GM18511 (cell line): ENCODE measurements around the gene SDF4.
"Not testable (repeated sequence)": the region's sequence is repeated elsewhere in the genome, so short reads cannot be mapped to it uniquely, and the experiment has no call there.

Experiments used
- ATAC-seq: cut with Tn5 transposase; IDR thresholded peaks from one replicate; pipeline ENCODE4 v1.9.1; 2021; ENCODE audit warnings: mild to moderate bottlenecking, moderate library complexity; ENCODE audit not compliant: unreplicated experiment

The SDF4 gene

GRCh38 chr1:1199961-1200875 lies 31.6 kb downstream of the SDF4 start:
- no peak for ATAC-seq

- no peak for ATAC-seq
These were observed 32.5 kb downstream of the SDF4 start for GRCh38 chr1:1199141-1199960.

- ATAC-seq = no peak
These were observed 33.2 kb downstream of the SDF4 start for GRCh38 chr1:1198423-1199140.

GRCh38 chr1:1197551-1198422 lies 34.0 kb downstream of the SDF4 start:
- ATAC-seq = no peak

- no peak for ATAC-seq
These were observed 34.7 kb downstream of the SDF4 start for GRCh38 chr1:1197188-1197500.

- no peak for ATAC-seq
These were observed 35.2 kb downstream of the SDF4 start for GRCh38 chr1:1196431-1197187.

GRCh38 chr1:1195726-1196125 lies 36.1 kb downstream of the SDF4 start:
- ATAC-seq = not testable (repeated sequence)

- ATAC-seq = no peak
These were observed 37.1 kb downstream of the SDF4 start for GRCh38 chr1:1194723-1195122.

- ATAC-seq = no peak
These were observed 40.1 kb downstream of the SDF4 start for GRCh38 chr1:1191734-1192133.

- ATAC-seq = no peak
These were observed 42.7 kb downstream of the SDF4 start for GRCh38 chr1:1189111-1189510.

- ATAC-seq = no peak
These were observed 43.9 kb downstream of the SDF4 start for GRCh38 chr1:1187938-1188337.

- ATAC-seq = no peak
These were observed 46.6 kb downstream of the SDF4 start for GRCh38 chr1:1185101-1185765.

- no peak for ATAC-seq
These were observed 47.7 kb downstream of the SDF4 start for GRCh38 chr1:1183833-1184775.

GRCh38 chr1:1183221-1183747 lies 48.5 kb downstream of the SDF4 start:
- no peak for ATAC-seq

- no peak for ATAC-seq
These were observed 49.1 kb downstream of the SDF4 start for GRCh38 chr1:1182491-1183220.

GRCh38 chr1:1181938-1182410 lies 49.8 kb downstream of the SDF4 start:
- ATAC-seq = no peak
